ENCODE data around the gene CNTF.
"Not testable (repeated sequence)": the region's sequence is repeated elsewhere in the genome, so short reads cannot be mapped to it uniquely, and the experiment has no call there.

Gene CNTF

GRCh38 chr11:58622344-58622743 lies at the start of gene CNTF:
TSS of gene CNTF (plus strand) at chr11:58622665. CDS start at chr11:58622753, 88 bp downstream.
- DNase-seq (ENCODE audit: low read depth): no peak

GRCh38 chr11:58572906-58573305 lies 49.6 kb upstream of the CNTF start:
- not testable (repeated sequence) for DNase-seq (ENCODE audit: low read depth)

GRCh38 chr11:58573451-58574104 lies 48.9 kb upstream of the CNTF start:
- DNase-seq (ENCODE audit: low read depth): peak; percentile 53

- DNase-seq (ENCODE audit: low read depth): no peak
These were observed 47.6 kb upstream of the CNTF start for GRCh38 chr11:58574881-58575280.

GRCh38 chr11:58575377-58576020 lies 47.0 kb upstream of the CNTF start, which contains the start of gene LPXN:
TSS of gene LPXN (minus strand) at chr11:58575856. CDS start at chr11:58575772, 84 bp downstream.
- no peak for DNase-seq (ENCODE audit: low read depth)

GRCh38 chr11:58576887-58577471 lies 45.5 kb upstream of the CNTF start:
- DNase-seq (ENCODE audit: low read depth): no peak

GRCh38 chr11:58577555-58578135 lies 44.8 kb upstream of the CNTF start:
- DNase-seq (ENCODE audit: low read depth): peak; percentile 66

GRCh38 chr11:58578136-58578634 lies 44.3 kb upstream of the CNTF start:
- peak; percentile 86 for DNase-seq (ENCODE audit: low read depth)

- DNase-seq (ENCODE audit: low read depth): peak; percentile 94
These were observed 43.8 kb upstream of the CNTF start, which contains the start of gene ZFP91 for GRCh38 chr11:58578635-58579191. TSS of gene ZFP91 (plus strand) at chr11:58579063. CDS start at chr11:58579282, 219 bp downstream.

GRCh38 chr11:58579192-58580129 lies 43.0 kb upstream of the CNTF start:
- peak; percentile 88 for DNase-seq (ENCODE audit: low read depth)

- no peak for DNase-seq (ENCODE audit: low read depth)
These were observed 42.2 kb upstream of the CNTF start for GRCh38 chr11:58580311-58580710.

GRCh38 chr11:58582437-58582836 lies 40.0 kb upstream of the CNTF start:
- no peak for DNase-seq (ENCODE audit: low read depth)

- DNase-seq (ENCODE audit: low read depth): no peak
These were observed 35.5 kb upstream of the CNTF start for GRCh38 chr11:58586998-58587397.

GRCh38 chr11:58591659-58592058 lies 30.8 kb upstream of the CNTF start:
- no peak for DNase-seq (ENCODE audit: low read depth)

- DNase-seq (ENCODE audit: low read depth): no peak
These were observed 29.5 kb upstream of the CNTF start for GRCh38 chr11:58592760-58593472.

GRCh38 chr11:58594826-58595225 lies 27.6 kb upstream of the CNTF start:
- no peak for DNase-seq (ENCODE audit: low read depth)

GRCh38 chr11:58596621-58597020 lies 25.8 kb upstream of the CNTF start:
- no peak for DNase-seq (ENCODE audit: low read depth)

- no peak for DNase-seq (ENCODE audit: low read depth)
These were observed 24.9 kb upstream of the CNTF start for GRCh38 chr11:58597486-58598144.

GRCh38 chr11:58600510-58600909 lies 22.0 kb upstream of the CNTF start:
- DNase-seq (ENCODE audit: low read depth): no peak

All from stimulated activated CD8-positive, alpha-beta memory T cell treated with anti-CD3 and anti-CD28 coated beads, Interleukin-4, amount 100 ng/mL, for 24 hours (primary cell).